ENCODE results near the gene TRIL. TPM values are rescaled to one million over a fixed set of nuclear protein-coding genes. Genes with fewer than 3 reads are reported as not detected.

Gene TRIL
- total and polyA plus RNA-seq, 2 donors (not counting 1 experiment from before 2014, with no cell fraction given), result not detected

DNA sequence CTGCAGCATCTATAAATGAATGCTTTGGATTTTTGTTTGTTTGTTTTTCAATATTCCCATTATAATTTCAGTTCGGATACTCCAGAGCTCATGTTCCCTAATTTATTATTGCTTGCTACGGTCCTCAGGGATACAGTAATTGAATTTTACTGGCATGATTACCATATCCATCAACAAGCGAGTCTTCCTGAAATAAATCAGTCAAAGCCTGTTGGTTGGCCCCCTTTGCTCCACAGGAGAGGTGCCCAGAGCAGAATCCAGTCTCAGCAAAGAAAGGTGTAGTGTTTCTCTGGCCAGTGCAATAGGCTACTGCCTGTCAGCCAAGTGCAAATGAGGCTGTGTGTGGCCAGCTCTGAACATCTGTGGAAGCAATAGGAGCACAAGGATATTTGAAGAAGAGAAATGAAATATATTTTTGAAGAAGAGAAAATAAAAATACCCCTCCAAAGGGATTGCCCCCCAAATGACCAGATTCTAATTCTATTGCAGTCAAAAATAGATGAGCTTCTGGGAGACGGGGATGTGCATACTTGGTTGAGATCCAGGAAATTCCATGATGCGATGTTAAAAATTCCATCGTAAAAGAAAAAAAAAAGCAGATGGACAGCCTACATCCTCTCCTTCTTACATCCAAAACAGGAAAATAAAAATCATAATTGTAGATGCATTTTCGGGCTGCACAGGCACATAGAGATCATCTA is 18.1 kb downstream of the TRIL start:
- 90% methylated on average over 3 of the region's 7 CpGs for WGBS (ENCODE audit: insufficient coverage)
- no peaks in the 10 kb centered on the region for H3K9me3 Mint-ChIP-seq (ENCODE audit: insufficient read depth)
- no peak overlapping the region for H3K27ac Mint-ChIP-seq
- intact Hi-C loops (cut with micrococcal nuclease), result no loop called here
- H3K4me3 Mint-ChIP-seq, result no peak overlapping the region
- POLR2A ChIA-PET, result no interaction called here
- Histone ChIP-seq H3K4me1 (ENCODE audit: control insufficient read depth in 2 of 2, insufficient read depth in 2 of 2, low read length in 2 of 2) (no peaks in the 10 kb centered on the region), H3K27me3 (replicated peaks in 1 of 4; ENCODE audit: control extremely low read depth in 1 of 4, control insufficient read depth in 3 of 4, insufficient read depth in 4 of 4, low read length in 3 of 4) (peaks cover 0 to 6% (median 2%) of the 10 kb centered on the region in 4 experiments), H4K20me1 (ENCODE audit: control insufficient read depth, insufficient read depth, low read length, poor library complexity, severe bottlenecking) (no peaks in the 10 kb centered on the region), H3K36me3 (replicated peaks in 1 of 2; ENCODE audit: control extremely low read depth in 1 of 2, control insufficient read depth in 1 of 2, extremely low read depth in 1 of 2, insufficient read depth in 2 of 2, low read length in 1 of 2) (no peaks in the 10 kb centered on the region), H2AFZ (ENCODE audit: insufficient read depth, low read depth, low read length, poor library complexity, severe bottlenecking) (no peak overlapping the region), H3K9me3 (ENCODE audit: control extremely low read depth in 1 of 3, control insufficient read depth in 2 of 3, insufficient read depth in 1 of 3, low read length in 2 of 3) (no peaks in the 10 kb centered on the region), H3K9ac (ENCODE audit: low read length) (no peak overlapping the region), H3K27ac (ENCODE audit: low read length in 2 of 2) (no peak overlapping the region), H3K79me2 (ENCODE audit: control insufficient read depth, insufficient read depth, low read length) (no peaks in the 10 kb centered on the region), H3K4me2 (replicated peaks; ENCODE audit: low read depth, low read length, poor library complexity, severe bottlenecking) (no peak overlapping the region), H3K4me3 (ENCODE audit: control extremely low read depth in 1 of 5, extremely low read depth in 1 of 5, insufficient read depth in 1 of 5, low read depth in 2 of 5, low read length in 4 of 5) (no peak overlapping the region)
- peaks cover 48% of the 10 kb centered on the region for H3K27me3 Mint-ChIP-seq
- TF ChIP-seq EZH2 (IDR thresholded peaks at IDR 0.05; ENCODE audit: borderline replicate concordance, insufficient read depth, low read depth, low read length, poor library complexity, severe bottlenecking), result no peak
- TF ChIP-seq, protein P1, sequence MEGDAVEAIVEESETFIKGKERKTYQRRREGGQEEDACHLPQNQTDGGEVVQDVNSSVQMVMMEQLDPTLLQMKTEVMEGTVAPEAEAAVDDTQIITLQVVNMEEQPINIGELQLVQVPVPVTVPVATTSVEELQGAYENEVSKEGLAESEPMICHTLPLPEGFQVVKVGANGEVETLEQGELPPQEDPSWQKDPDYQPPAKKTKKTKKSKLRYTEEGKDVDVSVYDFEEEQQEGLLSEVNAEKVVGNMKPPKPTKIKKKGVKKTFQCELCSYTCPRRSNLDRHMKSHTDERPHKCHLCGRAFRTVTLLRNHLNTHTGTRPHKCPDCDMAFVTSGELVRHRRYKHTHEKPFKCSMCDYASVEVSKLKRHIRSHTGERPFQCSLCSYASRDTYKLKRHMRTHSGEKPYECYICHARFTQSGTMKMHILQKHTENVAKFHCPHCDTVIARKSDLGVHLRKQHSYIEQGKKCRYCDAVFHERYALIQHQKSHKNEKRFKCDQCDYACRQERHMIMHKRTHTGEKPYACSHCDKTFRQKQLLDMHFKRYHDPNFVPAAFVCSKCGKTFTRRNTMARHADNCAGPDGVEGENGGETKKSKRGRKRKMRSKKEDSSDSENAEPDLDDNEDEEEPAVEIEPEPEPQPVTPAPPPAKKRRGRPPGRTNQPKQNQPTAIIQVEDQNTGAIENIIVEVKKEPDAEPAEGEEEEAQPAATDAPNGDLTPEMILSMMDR (IDR thresholded peaks at IDR 0.05), result no peak
- DNase-seq (no peak), ATAC-seq (ENCODE audit: low read depth) (no peak)
- H3K4me1 Mint-ChIP-seq, result no peaks in the 10 kb centered on the region
- CTCF ChIA-PET, result interaction anchor here (14.0 kb wide), 1 partner anchor 16 kb away, joined by 127 read pairs; no protein-coding TSS in a partner anchor

DNA sequence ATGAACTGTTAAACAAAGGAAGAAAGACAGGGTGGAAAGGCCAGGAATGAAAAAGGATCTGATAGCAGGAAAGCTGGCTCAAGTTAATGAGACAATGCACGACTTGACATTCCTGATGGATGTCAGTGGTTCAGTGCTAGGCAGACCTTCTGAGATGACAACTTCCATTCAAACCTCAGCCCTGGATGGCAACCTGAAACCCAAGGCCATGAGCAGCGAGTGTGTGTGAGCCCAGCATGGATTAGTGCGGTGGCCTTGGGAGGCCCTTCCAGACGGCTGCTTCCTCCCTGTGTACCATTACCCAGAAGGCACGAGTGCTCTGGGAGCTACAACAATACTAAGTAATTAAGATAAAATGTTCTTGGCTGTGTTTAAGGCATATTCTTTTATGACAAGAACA is 18.8 kb downstream of the TRIL start:
- Mint-ChIP-seq H3K9me3 (ENCODE audit: insufficient read depth) (no peaks in the 10 kb centered on the region), H3K27ac (no peak overlapping the region), H3K4me1 (no peaks in the 10 kb centered on the region), H3K27me3 (peaks cover 48% of the 10 kb centered on the region), H3K4me3 (no peak overlapping the region)
- ATAC-seq (ENCODE audit: low read depth) (no peak), DNase-seq (no peak)
- H3K27ac ChIP-seq (ENCODE audit: low read length in 2 of 2), result no peak overlapping the region
- H3K36me3 ChIP-seq (replicated peaks in 1 of 2; ENCODE audit: control extremely low read depth in 1 of 2, control insufficient read depth in 1 of 2, extremely low read depth in 1 of 2, insufficient read depth in 2 of 2, low read length in 1 of 2), result no peaks in the 10 kb centered on the region
- no peak overlapping the region for H3K9ac ChIP-seq (ENCODE audit: low read length)
- ChIA-PET CTCF (interaction anchor here (0.6 to 14.0 kb wide), 2 partner anchors 15 to 259 kb away, joined by 3 to 127 read pairs; no protein-coding TSS in a partner anchor), POLR2A (no interaction called here)
- H3K79me2 ChIP-seq (ENCODE audit: control insufficient read depth, insufficient read depth, low read length), result no peaks in the 10 kb centered on the region
- 90% methylated on average over 3 of the region's 5 CpGs for WGBS (ENCODE audit: insufficient coverage)
- H4K20me1 ChIP-seq (ENCODE audit: control insufficient read depth, insufficient read depth, low read length, poor library complexity, severe bottlenecking), result no peaks in the 10 kb centered on the region
- intact Hi-C loops (cut with micrococcal nuclease), result no loop called here
- no peak overlapping the region for H2AFZ ChIP-seq (ENCODE audit: insufficient read depth, low read depth, low read length, poor library complexity, severe bottlenecking)
- no peak overlapping the region for H3K4me2 ChIP-seq (replicated peaks; ENCODE audit: low read depth, low read length, poor library complexity, severe bottlenecking)
- H3K4me1 ChIP-seq (ENCODE audit: control insufficient read depth in 2 of 2, insufficient read depth in 2 of 2, low read length in 2 of 2), result no peaks in the 10 kb centered on the region
- peaks cover 0 to 6% (median 3%) of the 10 kb centered on the region in 4 experiments for H3K27me3 ChIP-seq (replicated peaks in 1 of 4; ENCODE audit: control extremely low read depth in 1 of 4, control insufficient read depth in 3 of 4, insufficient read depth in 4 of 4, low read length in 3 of 4)
- no peaks in the 10 kb centered on the region for H3K9me3 ChIP-seq (ENCODE audit: control extremely low read depth in 1 of 3, control insufficient read depth in 2 of 3, insufficient read depth in 1 of 3, low read length in 2 of 3)
- TF ChIP-seq EZH2 (IDR thresholded peaks at IDR 0.05; ENCODE audit: borderline replicate concordance, insufficient read depth, low read depth, low read length, poor library complexity, severe bottlenecking), result no peak
- TF ChIP-seq, protein P1 (IDR thresholded peaks at IDR 0.05), result no peak
- no peak overlapping the region for H3K4me3 ChIP-seq (ENCODE audit: control extremely low read depth in 1 of 5, extremely low read depth in 1 of 5, insufficient read depth in 1 of 5, low read depth in 2 of 5, low read length in 4 of 5)

Data from B cell (primary cell).